SK-N-SH treated with all-trans-retinoic acid at 6 μM for 48 hours (cell line): ENCODE results near the gene SPRED1.

ENCODE experiments used
- ARNTL ChIP-seq: fragments of 450-650 bp; formaldehyde crosslinking; IDR thresholded peaks from 2 replicates; pipeline ENCODE4 v1.5.0; 2020; ENCODE audit warnings: low read depth, mild to moderate bottlenecking, moderate library complexity, borderline replicate concordance
- BACH2 ChIP-seq: fragments of 250-450 bp; sonication (Bioruptor Pico); IDR thresholded peaks from 2 replicates; pipeline ENCODE4 v1.9.0; 2021; ENCODE audit warnings: mild to moderate bottlenecking, borderline replicate concordance
- CREB5 ChIP-seq: fragments of 250-450 bp; sonication (Bioruptor Pico); IDR thresholded peaks from 2 replicates; pipeline ENCODE4 v1.5.1; 2020; ENCODE audit warnings: low read depth, mild to moderate bottlenecking, moderate library complexity
- CSDC2 ChIP-seq: fragments of 250-450 bp; sonication (Bioruptor Pico); IDR thresholded peaks from 2 replicates; pipeline ENCODE4 v1.5.0; 2020; ENCODE audit warnings: mild to moderate bottlenecking, moderate library complexity
- GLIS3 ChIP-seq: fragments of 250-450 bp; sonication (Bioruptor Pico); IDR thresholded peaks from 2 replicates; pipeline ENCODE4 v1.5.0; 2020; ENCODE audit warnings: mild to moderate bottlenecking, moderate library complexity
- ISL1 ChIP-seq: fragments of 250-450 bp; sonication (Bioruptor Pico); IDR thresholded peaks from 2 replicates; pipeline ENCODE4 v2.1.2; 2022; ENCODE audit warnings: mild to moderate bottlenecking, moderate library complexity
- PATZ1 ChIP-seq: fragments of 250-450 bp; sonication (Bioruptor Pico); IDR thresholded peaks from 2 replicates; pipeline ENCODE4 v1.8.0; 2020; ENCODE audit warnings: mild to moderate bottlenecking, moderate library complexity, borderline replicate concordance
- PPARA ChIP-seq: fragments of 250-450 bp; sonication (Bioruptor Pico); IDR thresholded peaks from 2 replicates; pipeline ENCODE4 v1.5.0; 2020; ENCODE audit warnings: mild to moderate bottlenecking, borderline replicate concordance
- RARB ChIP-seq: fragments of 250-450 bp; sonication (Bioruptor Pico); IDR thresholded peaks from 2 replicates; pipeline ENCODE4 v1.8.0; 2021; ENCODE audit warnings: mild to moderate bottlenecking, moderate library complexity
- TCF4 ChIP-seq: fragments of 250-450 bp; sonication (Bioruptor Pico); IDR thresholded peaks from 2 replicates; pipeline ENCODE4 v1.8.0; 2021; ENCODE audit warnings: mild to moderate bottlenecking, moderate library complexity, borderline replicate concordance
- TOX ChIP-seq: fragments of 250-450 bp; sonication (Bioruptor Pico); IDR thresholded peaks from 2 replicates; pipeline ENCODE4 v1.8.0; 2021; ENCODE audit warnings: mild to moderate bottlenecking, moderate library complexity, borderline replicate concordance
- TSHZ2 ChIP-seq: fragments of 250-450 bp; sonication (Bioruptor Pico); IDR thresholded peaks from 2 replicates; pipeline ENCODE4 v1.5.0; 2020; ENCODE audit warnings: mild to moderate bottlenecking, moderate library complexity
- ZFP3 ChIP-seq: fragments of 250-450 bp; sonication (Bioruptor Pico); IDR thresholded peaks from 2 replicates; pipeline ENCODE4 v1.5.0; 2020; ENCODE audit warnings: mild to moderate bottlenecking, moderate library complexity
- ZNF70 ChIP-seq: fragments of 450-650 bp; formaldehyde crosslinking; IDR thresholded peaks from 2 replicates; pipeline ENCODE4 v1.5.0; 2020; ENCODE audit warnings: mild to moderate bottlenecking, moderate library complexity

GRCh38 chr15:38216763-38217162, 35.9 kb upstream of the SPRED1 start:
- no peak for TF ChIP-seq RARB (CRISPR knock-in tag)
- no peak for TF ChIP-seq TOX
- no peak for TF ChIP-seq TSHZ2
- TF ChIP-seq ZFP3 (CRISPR knock-in tag) = no peak
- no peak for TF ChIP-seq TCF4 (CRISPR knock-in tag)
- no peak for TF ChIP-seq PATZ1 (CRISPR knock-in tag)
- TF ChIP-seq GLIS3 = no peak
- TF ChIP-seq ISL1 (CRISPR knock-in tag) = no peak
- TF ChIP-seq CREB5 (CRISPR knock-in tag) = no peak
- TF ChIP-seq ARNTL (CRISPR knock-in tag) = no peak
- no peak for TF ChIP-seq BACH2 (CRISPR knock-in tag)
- no peak for TF ChIP-seq PPARA (CRISPR knock-in tag)
- no peak for TF ChIP-seq CSDC2 (CRISPR knock-in tag)
- TF ChIP-seq ZNF70 = no peak
